ENCODE results near the gene ABHD17B.

ABHD17B gene

GRCh38 chr9:71830153-71830552, 80.8 kb downstream of the ABHD17B start:
- H3K4me3 ChIP-seq (ENCODE audit: low read depth, low read length): no peak overlapping the region
- no peak for DNase-seq (ENCODE audit: low read depth)

GRCh38 chr9:71826279-71826678, 84.7 kb downstream of the ABHD17B start:
- no peak for DNase-seq (ENCODE audit: low read depth)
- no peak overlapping the region for H3K4me3 ChIP-seq (ENCODE audit: low read depth, low read length)

GRCh38 chr9:71824257-71824656, 86.7 kb downstream of the ABHD17B start:
- H3K4me3 ChIP-seq (ENCODE audit: low read depth, low read length): no peak overlapping the region
- DNase-seq (ENCODE audit: low read depth): no peak

GRCh38 chr9:71822935-71823334, 88.1 kb downstream of the ABHD17B start:
- H3K4me3 ChIP-seq (ENCODE audit: low read depth, low read length): no peak overlapping the region
- no peak for DNase-seq (ENCODE audit: low read depth)

- H3K4me3 ChIP-seq (ENCODE audit: low read depth, low read length): no peak overlapping the region
- no peak for DNase-seq (ENCODE audit: low read depth)
Measured at GRCh38 chr9:71822456-71822855, 88.5 kb downstream of the ABHD17B start.

- no peak overlapping the region for H3K4me3 ChIP-seq (ENCODE audit: low read depth, low read length)
- DNase-seq (ENCODE audit: low read depth): no peak
Measured at GRCh38 chr9:71821405-71821804, 89.6 kb downstream of the ABHD17B start.

GRCh38 chr9:71820403-71820921, 90.5 kb downstream of the ABHD17B start:
- DNase-seq (ENCODE audit: low read depth): no peak
- no peak overlapping the region for H3K4me3 ChIP-seq (ENCODE audit: low read depth, low read length)

- no peak for DNase-seq (ENCODE audit: low read depth)
Measured at GRCh38 chr9:71819115-71819739, 91.8 kb downstream of the ABHD17B start.

GRCh38 chr9:71816916-71817451, 94.0 kb downstream of the ABHD17B start:
- no peak for DNase-seq (ENCODE audit: low read depth)
- no peak overlapping the region for H3K4me3 ChIP-seq (ENCODE audit: low read depth, low read length)

More at GRCh38 chr9:71819115-71819739, 91.8 kb downstream of the ABHD17B start:
- H3K4me3 ChIP-seq (ENCODE audit: low read depth, low read length): no peak overlapping the region

Data from skeletal muscle cell (primary cell).